B cell (primary cell): ENCODE results near the gene CSF1R.

Source experiments
- EZH2 ChIP-seq: IDR thresholded peaks from 2 replicates; pipeline ENCODE4 v1.6.1; 2012; ENCODE audit warnings: borderline replicate concordance, low read depth, mild to moderate bottlenecking, moderate library complexity, low read length; ENCODE audit not compliant: insufficient read depth, poor library complexity, severe bottlenecking
- TF ChIP-seq, protein P1 (sequence below): fragments of 200-600 bp; IDR thresholded peaks from one replicate; pipeline ENCODE4 v1.8.0; 2022; ENCODE audit warnings: antibody characterized with exemption, mild to moderate bottlenecking

GRCh38 chr5:150044712-150045111, 41.6 kb downstream of the CSF1R start:
- TF ChIP-seq, protein P1, sequence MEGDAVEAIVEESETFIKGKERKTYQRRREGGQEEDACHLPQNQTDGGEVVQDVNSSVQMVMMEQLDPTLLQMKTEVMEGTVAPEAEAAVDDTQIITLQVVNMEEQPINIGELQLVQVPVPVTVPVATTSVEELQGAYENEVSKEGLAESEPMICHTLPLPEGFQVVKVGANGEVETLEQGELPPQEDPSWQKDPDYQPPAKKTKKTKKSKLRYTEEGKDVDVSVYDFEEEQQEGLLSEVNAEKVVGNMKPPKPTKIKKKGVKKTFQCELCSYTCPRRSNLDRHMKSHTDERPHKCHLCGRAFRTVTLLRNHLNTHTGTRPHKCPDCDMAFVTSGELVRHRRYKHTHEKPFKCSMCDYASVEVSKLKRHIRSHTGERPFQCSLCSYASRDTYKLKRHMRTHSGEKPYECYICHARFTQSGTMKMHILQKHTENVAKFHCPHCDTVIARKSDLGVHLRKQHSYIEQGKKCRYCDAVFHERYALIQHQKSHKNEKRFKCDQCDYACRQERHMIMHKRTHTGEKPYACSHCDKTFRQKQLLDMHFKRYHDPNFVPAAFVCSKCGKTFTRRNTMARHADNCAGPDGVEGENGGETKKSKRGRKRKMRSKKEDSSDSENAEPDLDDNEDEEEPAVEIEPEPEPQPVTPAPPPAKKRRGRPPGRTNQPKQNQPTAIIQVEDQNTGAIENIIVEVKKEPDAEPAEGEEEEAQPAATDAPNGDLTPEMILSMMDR: no peak
- TF ChIP-seq EZH2: no peak
